Liver (tissue), 3 donors: ENCODE data around the gene KLF13.

ENCODE experiments used
- CTCF ChIP-seq: fragments of 150-350 bp; IDR thresholded peaks from 2 replicates; pipeline ENCODE4 v1.5.1; 2017; ENCODE audit warnings: improper control_type of control experiment, low read depth, low read length; ENCODE audit not compliant: missing input control
- EGR1 ChIP-seq, 2 donors: IDR thresholded peaks; 2 replicates each; pipeline ENCODE4 v1.6.1; 2016 to 2018; ENCODE audit warnings: antibody characterized with exemption in 2 of 2, low read depth in 2 of 2
- FOXA1 ChIP-seq: IDR thresholded peaks from 2 replicates; pipeline ENCODE4 v1.6.1; 2016; ENCODE audit warnings: antibody characterized with exemption
- GABPA ChIP-seq, 2 donors: IDR thresholded peaks in 1 of 2; conservative IDR thresholded peaks in 1 of 2; 2 replicates each; pipeline ENCODE4 v1.6.1; 2016; ENCODE audit warnings: antibody characterized with exemption in 2 of 2, mild to moderate bottlenecking in 1 of 2, moderate library complexity in 1 of 2
- JUND ChIP-seq, 2 donors: IDR thresholded peaks; 2 replicates each; pipeline ENCODE4 v1.6.1; 2016; ENCODE audit warnings: antibody characterized with exemption in 2 of 2
- RAD21 ChIP-seq, 2 donors: IDR thresholded peaks; 2 replicates each; pipeline ENCODE4 v1.6.1; 2016; ENCODE audit warnings: antibody characterized with exemption in 2 of 2, mild to moderate bottlenecking in 2 of 2
- REST ChIP-seq: IDR thresholded peaks from 2 replicates; pipeline ENCODE4 v1.6.1; 2016; ENCODE audit warnings: antibody characterized with exemption, mild to moderate bottlenecking
- RXRA ChIP-seq, 2 donors: IDR thresholded peaks; 2 replicates each; pipeline ENCODE4 v1.6.1; 2017 to 2018; ENCODE audit warnings: antibody characterized with exemption in 2 of 2, mild to moderate bottlenecking in 1 of 2
- TAF1 ChIP-seq: conservative IDR thresholded peaks from 2 replicates; pipeline ENCODE4 v1.6.1; 2016; ENCODE audit warnings: antibody characterized with exemption, mild to moderate bottlenecking
- TF ChIP-seq, protein P1 (sequence below): IDR thresholded peaks from 2 replicates; pipeline ENCODE4 v1.6.1; 2016; ENCODE audit warnings: antibody characterized with exemption
- TF ChIP-seq, protein P2 (sequence below): IDR thresholded peaks from 2 replicates; pipeline ENCODE4 v1.6.1; 2016; ENCODE audit warnings: antibody characterized with exemption
- TF ChIP-seq, protein P3 (sequence below): IDR thresholded peaks from 2 replicates; pipeline ENCODE4 v1.6.1; 2016; ENCODE audit warnings: antibody characterized with exemption
- donor health status: healthy.
- donor health status: healthy.

- TF ChIP-seq CTCF: no peak
- no peak for TF ChIP-seq REST
- no peak for TF ChIP-seq RAD21 (IDR thresholded peaks at IDR 0.05)
- TF ChIP-seq TAF1: no peak
- TF ChIP-seq, protein P1, sequence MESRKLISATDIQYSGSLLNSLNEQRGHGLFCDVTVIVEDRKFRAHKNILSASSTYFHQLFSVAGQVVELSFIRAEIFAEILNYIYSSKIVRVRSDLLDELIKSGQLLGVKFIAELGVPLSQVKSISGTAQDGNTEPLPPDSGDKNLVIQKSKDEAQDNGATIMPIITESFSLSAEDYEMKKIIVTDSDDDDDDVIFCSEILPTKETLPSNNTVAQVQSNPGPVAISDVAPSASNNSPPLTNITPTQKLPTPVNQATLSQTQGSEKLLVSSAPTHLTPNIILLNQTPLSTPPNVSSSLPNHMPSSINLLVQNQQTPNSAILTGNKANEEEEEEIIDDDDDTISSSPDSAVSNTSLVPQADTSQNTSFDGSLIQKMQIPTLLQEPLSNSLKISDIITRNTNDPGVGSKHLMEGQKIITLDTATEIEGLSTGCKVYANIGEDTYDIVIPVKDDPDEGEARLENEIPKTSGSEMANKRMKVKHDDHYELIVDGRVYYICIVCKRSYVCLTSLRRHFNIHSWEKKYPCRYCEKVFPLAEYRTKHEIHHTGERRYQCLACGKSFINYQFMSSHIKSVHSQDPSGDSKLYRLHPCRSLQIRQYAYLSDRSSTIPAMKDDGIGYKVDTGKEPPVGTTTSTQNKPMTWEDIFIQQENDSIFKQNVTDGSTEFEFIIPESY: no peak
- TF ChIP-seq JUND (IDR thresholded peaks at IDR 0.05): no peak
- TF ChIP-seq RXRA (IDR thresholded peaks at IDR 0.05): no peak
- no peak for TF ChIP-seq EGR1 (IDR thresholded peaks at IDR 0.05; ENCODE audit: low read depth in 2 of 2)
- TF ChIP-seq, protein P2, sequence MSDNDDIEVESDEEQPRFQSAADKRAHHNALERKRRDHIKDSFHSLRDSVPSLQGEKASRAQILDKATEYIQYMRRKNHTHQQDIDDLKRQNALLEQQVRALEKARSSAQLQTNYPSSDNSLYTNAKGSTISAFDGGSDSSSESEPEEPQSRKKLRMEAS: no peak
- TF ChIP-seq, protein P3, sequence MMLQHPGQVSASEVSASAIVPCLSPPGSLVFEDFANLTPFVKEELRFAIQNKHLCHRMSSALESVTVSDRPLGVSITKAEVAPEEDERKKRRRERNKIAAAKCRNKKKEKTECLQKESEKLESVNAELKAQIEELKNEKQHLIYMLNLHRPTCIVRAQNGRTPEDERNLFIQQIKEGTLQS: no peak
- no peak for TF ChIP-seq FOXA1
- no peak for TF ChIP-seq GABPA (IDR thresholded peaks at IDR 0.05 in 1 of 2, conservative IDR thresholded peaks at IDR 0.05 in 1 of 2)
These were observed 77.7 kb downstream of the KLF13 start for GRCh38 chr15:31404345-31404744.
